ENCODE data around the gene TANGO2. TPM values are rescaled to one million over a fixed set of nuclear protein-coding genes. Genes with fewer than 3 reads are reported as not detected.
A peak's percentile ranks its signal among the peaks of the same experiment; 100 is the strongest.

The TANGO2 gene
- total and polyA plus RNA-seq, 9 of the 15 experiments (the other 6 are each of a cell fraction or from before 2014, with no cell fraction given) = 15.5 to 94.9 (median 70.1) TPM

GRCh38 chr22:20040327-20041200 lies 19.7 kb downstream of the TANGO2 start:
- 88% methylated on average over 7 of the region's 7 CpGs for WGBS (ENCODE audit: insufficient coverage, low coverage, missing lambda C conversion rate)
- FAIRE-seq = no peak
- Histone ChIP-seq H3K4me2 (ENCODE audit: insufficient read depth, low read length) (no peak overlapping the region), H3K36me3 (ENCODE audit: control insufficient read depth, insufficient read depth, low read length) (peaks cover 85% of the 10 kb centered on the region), H3K4me3 (no peak overlapping the region), H3K27me3 (ENCODE audit: control insufficient read depth in 2 of 2, insufficient read depth in 2 of 2, low read length in 2 of 2) (no peaks in the 10 kb centered on the region), H3K9me1 (ENCODE audit: control insufficient read depth, insufficient read depth, low read length) (peaks cover 8% of the 10 kb centered on the region), H3K9me3 (replicated peaks; ENCODE audit: control insufficient read depth, insufficient read depth, low read depth, low read length) (no peaks in the 10 kb centered on the region), H4K20me1 (replicated peaks; ENCODE audit: control insufficient read depth, insufficient read depth, low read length) (peaks cover 22% of the 10 kb centered on the region; the same call in 1 of the 2 replicates), H2AFZ (ENCODE audit: low read depth, low read length) (no peak overlapping the region), H3K4me1 (replicated peaks in 1 of 2; ENCODE audit: control insufficient read depth in 2 of 2, insufficient read depth in 2 of 2, low read length in 2 of 2) (peaks cover 3 to 35% of the 10 kb centered on the region in 2 experiments; a peak in 4 of 5 replicates), H3K27ac (ENCODE audit: extremely low read depth, low read depth, low read length) (no peak overlapping the region), H3K9ac (ENCODE audit: insufficient read depth in 1 of 2, low read depth in 2 of 2, low read length in 2 of 2) (peak overlapping the region in 1 of 2 experiments; percentile 67; a peak in 2 of 4 replicates), H3K79me2 (ENCODE audit: control insufficient read depth, insufficient read depth, low read length) (peaks cover 7% of the 10 kb centered on the region; the same call in 2 of the 3 replicates)
- intact Hi-C loops (cut with micrococcal nuclease) (no loop called here), in situ Hi-C loops (cut with MboI) (no loop called here)
- CTCF ChIA-PET (ENCODE audit: low intra/inter-chr PET ratio) = no interaction called here
- ATAC-seq = no peak
- POLR2A ChIA-PET = interaction anchor here (0.6 to 2.0 kb wide), 15 partner anchors 11 to 85 kb away, joined by 3 to 6 read pairs (median 3); no protein-coding TSS in a partner anchor
- DNase-seq (ENCODE audit: extremely low read depth in 1 of 4, low spot score in 3 of 4) = no peak
- no TSS peak for BruUV-seq (replicated peaks)
- TF ChIP-seq IRF1 (CRISPR knock-in tag; IDR thresholded peaks at IDR 0.05; ENCODE audit: borderline replicate concordance) = no peak
- TF ChIP-seq ZKSCAN3 (CRISPR knock-in tag; IDR thresholded peaks at IDR 0.05) = no peak
- peak; percentile 43; the same call in 1 of the 2 replicates for TF ChIP-seq POLR2A (conservative IDR thresholded peaks at IDR 0.05)
- TF ChIP-seq ZNF449 (CRISPR knock-in tag; IDR thresholded peaks at IDR 0.05) = no peak
- no peak for TF ChIP-seq MAX (CRISPR knock-in tag; IDR thresholded peaks at IDR 0.05)
- no peak for TF ChIP-seq SOX6 (IDR thresholded peaks at IDR 0.05)
- TF ChIP-seq ZNF57 (CRISPR knock-in tag; IDR thresholded peaks at IDR 0.05) = no peak
- no peak for TF ChIP-seq SRF (CRISPR knock-in tag; IDR thresholded peaks at IDR 0.05)
- TF ChIP-seq SETDB1 (IDR thresholded peaks at IDR 0.05; ENCODE audit: low read length) = peak; percentile 23
- TF ChIP-seq FOXM1 (IDR thresholded peaks at IDR 0.05; ENCODE audit: low read depth) = no peak
- no peak for TF ChIP-seq FOXM1 (CRISPR knock-in tag; IDR thresholded peaks at IDR 0.05; ENCODE audit: low read depth)
- no peak for TF ChIP-seq ZBTB1 (CRISPR knock-in tag; IDR thresholded peaks at IDR 0.05; ENCODE audit: borderline replicate concordance, low read depth)
- no peak for TF ChIP-seq ZNF408 (CRISPR knock-in tag; IDR thresholded peaks at IDR 0.05; ENCODE audit: low read depth)
- TF ChIP-seq ZNF77 (CRISPR knock-in tag; IDR thresholded peaks at IDR 0.05) = no peak
- TF ChIP-seq KLF13 (tag; IDR thresholded peaks at IDR 0.05; ENCODE audit: borderline replicate concordance, low read depth) = 0 out of 2 replicates have a peak, but pooled peaks have one; percentile 35
- TF ChIP-seq ID3 (CRISPR knock-in tag; IDR thresholded peaks at IDR 0.05) = no peak
- 0 out of 2 replicates have a peak, but pooled peaks have one; percentile 38 for TF ChIP-seq ID3 (tag; IDR thresholded peaks at IDR 0.05)
- TF ChIP-seq NONO (IDR thresholded peaks at IDR 0.05; ENCODE audit: low read depth in 2 of 2, low read length in 1 of 2) = no peak
- no peak for TF ChIP-seq BHLHE40 (IDR thresholded peaks at IDR 0.05; ENCODE audit: low read length)
- no peak for TF ChIP-seq KLF10 (CRISPR knock-in tag; IDR thresholded peaks at IDR 0.05)

All from K562 (cell line).